ENCODE data around the gene IP6K3.
A peak's percentile ranks its signal among the peaks of the same experiment; 100 is the strongest.

The IP6K3 gene

GRCh38 chr6:33694401-33694931 lies 52.2 kb downstream of the IP6K3 start:
- TF ChIP-seq Cebpa-rat (IDR thresholded peaks at IDR 0.05), result no peak
- Histone ChIP-seq H3K9ac (peak overlapping the region; percentile 79), H3K27ac (peak overlapping the region; percentile 95), H4K20me1 (no peaks in the 10 kb centered on the region), H3K4me3 (peak overlapping the region; percentile 57), H3K4me2 (peak overlapping the region; percentile 89), H3K36me3 (peaks cover 26% of the 10 kb centered on the region), H3K9me3 (no peaks in the 10 kb centered on the region), H3K4me1 (peaks cover 97% of the 10 kb centered on the region), H3K27me3 (no peaks in the 10 kb centered on the region)

- Histone ChIP-seq H3K36me3 (peaks cover 36% of the 10 kb centered on the region), H4K20me1 (no peaks in the 10 kb centered on the region), H3K27me3 (no peaks in the 10 kb centered on the region), H3K9ac (peak overlapping the region; percentile 79), H3K4me2 (peak overlapping the region; percentile 89), H3K4me1 (peaks cover 92% of the 10 kb centered on the region), H3K9me3 (no peaks in the 10 kb centered on the region), H3K27ac (peak overlapping the region; percentile 95), H3K4me3 (peak overlapping the region; percentile 57)
- TF ChIP-seq Cebpa-rat (IDR thresholded peaks at IDR 0.05), result no peak
Measured at GRCh38 chr6:33693186-33694105, 53.3 kb downstream of the IP6K3 start.

GRCh38 chr6:33692760-33693158 lies 53.9 kb downstream of the IP6K3 start:
- Histone ChIP-seq H3K27me3 (no peaks in the 10 kb centered on the region), H3K4me2 (peak overlapping the region; percentile 89), H3K4me1 (peaks cover 87% of the 10 kb centered on the region), H3K9me3 (no peaks in the 10 kb centered on the region), H3K27ac (peak overlapping the region; percentile 95), H3K9ac (peak overlapping the region; percentile 79), H3K4me3 (peak overlapping the region; percentile 57), H3K36me3 (peaks cover 42% of the 10 kb centered on the region), H4K20me1 (no peaks in the 10 kb centered on the region)
- TF ChIP-seq Cebpa-rat (IDR thresholded peaks at IDR 0.05), result no peak

GRCh38 chr6:33692078-33692759 lies 54.5 kb downstream of the IP6K3 start:
- Histone ChIP-seq H3K27ac (peak overlapping the region; percentile 95), H3K36me3 (peaks cover 45% of the 10 kb centered on the region), H3K4me2 (peak overlapping the region; percentile 89)

GRCh38 chr6:33691456-33692077 lies 55.1 kb downstream of the IP6K3 start:
- no peak overlapping the region; the same call in 1 of the 2 replicates for H3K4me3 ChIP-seq
- H3K36me3 ChIP-seq, result peaks cover 52% of the 10 kb centered on the region
- H3K9me3 ChIP-seq, result no peaks in the 10 kb centered on the region
- TF ChIP-seq Cebpa-rat (IDR thresholded peaks at IDR 0.05), result no peak
- no peaks in the 10 kb centered on the region for H3K27me3 ChIP-seq
- peak overlapping the region; percentile 79 for H3K9ac ChIP-seq
- H3K27ac ChIP-seq, result peak overlapping the region; percentile 95
- H3K4me1 ChIP-seq, result peaks cover 87% of the 10 kb centered on the region
- H4K20me1 ChIP-seq, result no peaks in the 10 kb centered on the region
- peak overlapping the region; percentile 89 for H3K4me2 ChIP-seq

More at GRCh38 chr6:33692078-33692759, 54.5 kb downstream of the IP6K3 start:
- H4K20me1 ChIP-seq, result no peaks in the 10 kb centered on the region
- H3K27me3 ChIP-seq, result no peaks in the 10 kb centered on the region
- peak overlapping the region; percentile 79 for H3K9ac ChIP-seq
- H3K9me3 ChIP-seq, result no peaks in the 10 kb centered on the region
- H3K4me3 ChIP-seq, result peak overlapping the region; percentile 57
- no peak for TF ChIP-seq Cebpa-rat (IDR thresholded peaks at IDR 0.05)
- peaks cover 87% of the 10 kb centered on the region for H3K4me1 ChIP-seq

GRCh38 chr6:33690766-33691165 lies 55.9 kb downstream of the IP6K3 start:
- peaks cover 79% of the 10 kb centered on the region for H3K4me1 ChIP-seq
- peak overlapping the region; percentile 89 for H3K4me2 ChIP-seq
- TF ChIP-seq Cebpa-rat (IDR thresholded peaks at IDR 0.05), result no peak
- H3K27me3 ChIP-seq, result no peaks in the 10 kb centered on the region
- H3K4me3 ChIP-seq, result no peak overlapping the region
- H3K9me3 ChIP-seq, result no peaks in the 10 kb centered on the region
- H3K27ac ChIP-seq, result peak overlapping the region; percentile 95
- H4K20me1 ChIP-seq, result no peaks in the 10 kb centered on the region
- no peak overlapping the region for H3K9ac ChIP-seq
- H3K36me3 ChIP-seq, result peaks cover 60% of the 10 kb centered on the region

- H3K4me1 ChIP-seq, result peaks cover 70% of the 10 kb centered on the region
- no peak overlapping the region for H3K4me3 ChIP-seq
- no peaks in the 10 kb centered on the region for H3K27me3 ChIP-seq
- no peak for TF ChIP-seq Cebpa-rat (IDR thresholded peaks at IDR 0.05)
- no peak overlapping the region for H3K9ac ChIP-seq
- no peaks in the 10 kb centered on the region for H4K20me1 ChIP-seq
- H3K9me3 ChIP-seq, result no peaks in the 10 kb centered on the region
- H3K4me2 ChIP-seq, result no peak overlapping the region
- peaks cover 68% of the 10 kb centered on the region for H3K36me3 ChIP-seq
- peak overlapping the region; percentile 46; the same call in 1 of the 2 replicates for H3K27ac ChIP-seq
Measured at GRCh38 chr6:33689879-33690278, 56.8 kb downstream of the IP6K3 start.

GRCh38 chr6:33689148-33689494 lies 57.6 kb downstream of the IP6K3 start:
- Histone ChIP-seq H3K9me3 (no peaks in the 10 kb centered on the region), H3K4me1 (peaks cover 65% of the 10 kb centered on the region), H3K4me2 (no peak overlapping the region), H3K36me3 (peaks cover 76% of the 10 kb centered on the region), H3K27ac (peak overlapping the region; percentile 46), H4K20me1 (no peaks in the 10 kb centered on the region), H3K27me3 (no peaks in the 10 kb centered on the region), H3K4me3 (no peak overlapping the region), H3K9ac (no peak overlapping the region)
- no peak for TF ChIP-seq Cebpa-rat (IDR thresholded peaks at IDR 0.05)

GRCh38 chr6:33688451-33689147 lies 58.1 kb downstream of the IP6K3 start:
- TF ChIP-seq Cebpa-rat (IDR thresholded peaks at IDR 0.05), result no peak

More at GRCh38 chr6:33688451-33689147, 58.1 kb downstream of the IP6K3 start:
- H3K4me3 ChIP-seq, result no peak overlapping the region
- no peaks in the 10 kb centered on the region for H4K20me1 ChIP-seq
- peaks cover 81% of the 10 kb centered on the region for H3K36me3 ChIP-seq
- no peaks in the 10 kb centered on the region for H3K9me3 ChIP-seq
- no peak overlapping the region for H3K4me2 ChIP-seq
- H3K9ac ChIP-seq, result no peak overlapping the region
- peak overlapping the region; percentile 46; the same call in 1 of the 2 replicates for H3K27ac ChIP-seq
- H3K4me1 ChIP-seq, result peaks cover 65% of the 10 kb centered on the region
- no peaks in the 10 kb centered on the region for H3K27me3 ChIP-seq
